ENCODE measurements around the gene MNS1. TPM values are rescaled to one million over a fixed set of nuclear protein-coding genes. Genes with fewer than 3 reads are reported as not detected.

The MNS1 gene
- total RNA-seq, 2 donors from 2014 or later: 0.58 to 2.8 TPM

DNA sequence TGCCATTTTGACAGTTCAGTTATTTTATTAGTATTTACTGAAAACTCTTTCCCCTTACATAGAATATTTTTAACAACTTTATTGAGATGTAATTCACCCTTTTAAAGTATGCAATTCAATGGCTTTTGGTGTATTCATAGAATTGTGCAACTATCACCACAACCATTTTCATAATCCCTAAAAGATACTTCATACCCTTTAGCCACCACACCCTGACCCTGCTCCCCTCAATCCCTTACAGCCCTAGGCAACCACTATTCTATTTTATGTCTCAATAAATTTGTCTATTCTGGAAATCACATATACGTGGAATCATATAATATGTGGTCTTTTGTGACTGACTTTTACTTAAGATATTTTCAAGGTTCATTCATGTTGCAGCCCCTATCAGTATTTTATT is 70.0 kb downstream of the MNS1 start:
- H3K36me3 ChIP-seq: no peaks in the 10 kb centered on the region
- intact Hi-C loops (cut with DNase I): no loop called here
- no peaks in the 10 kb centered on the region for H3K9me3 ChIP-seq
- no peak overlapping the region for H3K9ac ChIP-seq (ENCODE audit: low read depth in 2 of 2, low read length in 2 of 2)
- no peak overlapping the region for H3K4me3 ChIP-seq
- no peak overlapping the region for H3K27ac ChIP-seq
- H3K27me3 ChIP-seq: no peaks in the 10 kb centered on the region
- H3K4me1 ChIP-seq: no peaks in the 10 kb centered on the region
- no peak for DNase-seq
- TF ChIP-seq, protein P1, sequence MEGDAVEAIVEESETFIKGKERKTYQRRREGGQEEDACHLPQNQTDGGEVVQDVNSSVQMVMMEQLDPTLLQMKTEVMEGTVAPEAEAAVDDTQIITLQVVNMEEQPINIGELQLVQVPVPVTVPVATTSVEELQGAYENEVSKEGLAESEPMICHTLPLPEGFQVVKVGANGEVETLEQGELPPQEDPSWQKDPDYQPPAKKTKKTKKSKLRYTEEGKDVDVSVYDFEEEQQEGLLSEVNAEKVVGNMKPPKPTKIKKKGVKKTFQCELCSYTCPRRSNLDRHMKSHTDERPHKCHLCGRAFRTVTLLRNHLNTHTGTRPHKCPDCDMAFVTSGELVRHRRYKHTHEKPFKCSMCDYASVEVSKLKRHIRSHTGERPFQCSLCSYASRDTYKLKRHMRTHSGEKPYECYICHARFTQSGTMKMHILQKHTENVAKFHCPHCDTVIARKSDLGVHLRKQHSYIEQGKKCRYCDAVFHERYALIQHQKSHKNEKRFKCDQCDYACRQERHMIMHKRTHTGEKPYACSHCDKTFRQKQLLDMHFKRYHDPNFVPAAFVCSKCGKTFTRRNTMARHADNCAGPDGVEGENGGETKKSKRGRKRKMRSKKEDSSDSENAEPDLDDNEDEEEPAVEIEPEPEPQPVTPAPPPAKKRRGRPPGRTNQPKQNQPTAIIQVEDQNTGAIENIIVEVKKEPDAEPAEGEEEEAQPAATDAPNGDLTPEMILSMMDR (IDR thresholded peaks at IDR 0.05): no peak

- intact Hi-C loops (cut with DNase I): no loop called here
- Histone ChIP-seq H3K36me3 (no peaks in the 10 kb centered on the region), H3K4me1 (no peaks in the 10 kb centered on the region), H3K27me3 (no peaks in the 10 kb centered on the region), H3K27ac (no peak overlapping the region), H3K4me3 (no peak overlapping the region), H3K9ac (ENCODE audit: low read depth in 2 of 2, low read length in 2 of 2) (no peak overlapping the region), H3K9me3 (no peaks in the 10 kb centered on the region)
- DNase-seq: no peak
- TF ChIP-seq, protein P1 (IDR thresholded peaks at IDR 0.05): no peak
Observed at GRCh38 chr15:56393277-56393676, 71.7 kb downstream of the MNS1 start.

DNA sequence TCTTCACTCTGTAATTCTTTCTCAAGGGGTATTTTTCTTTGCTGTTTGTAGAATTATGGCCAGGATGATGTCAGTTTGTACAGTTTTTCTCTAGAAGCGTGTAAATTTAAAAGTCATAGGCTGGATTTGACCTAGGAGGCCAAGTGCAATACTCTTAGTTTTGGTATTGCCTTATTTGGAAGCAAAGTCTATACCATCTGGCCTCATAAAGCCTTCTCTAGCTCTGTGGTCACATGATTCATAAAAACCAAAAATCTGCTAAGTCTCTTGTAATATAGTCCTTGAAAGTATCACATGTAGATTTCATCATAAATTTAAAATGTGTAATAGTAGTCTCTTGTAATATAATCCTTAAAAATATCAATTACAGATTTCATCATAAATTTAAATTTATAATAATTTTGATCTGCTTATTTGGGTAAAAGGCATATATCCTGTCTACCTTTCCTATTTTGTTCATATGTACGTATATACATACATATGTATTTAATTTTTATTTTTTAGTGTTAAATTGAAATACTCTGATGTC is 74.1 kb downstream of the MNS1 start:
- intact Hi-C loops (cut with DNase I): no loop called here

GRCh38 chr15:56385908-56386307 is 79.0 kb downstream of the MNS1 start:
- no peak overlapping the region for H3K9ac ChIP-seq (ENCODE audit: low read depth in 2 of 2, low read length in 2 of 2)
- no peak for DNase-seq
- H3K4me1 ChIP-seq: no peaks in the 10 kb centered on the region
- H3K4me3 ChIP-seq: no peak overlapping the region
- TF ChIP-seq, protein P1 (IDR thresholded peaks at IDR 0.05): no peak
- H3K9me3 ChIP-seq: no peaks in the 10 kb centered on the region
- H3K27ac ChIP-seq: no peak overlapping the region
- intact Hi-C loops (cut with DNase I): no loop called here
- no peaks in the 10 kb centered on the region for H3K36me3 ChIP-seq
- H3K27me3 ChIP-seq: no peaks in the 10 kb centered on the region

More for the DNA sequence above, 74.1 kb downstream of the MNS1 start:
- no peak for DNase-seq
- H3K9me3 ChIP-seq: no peaks in the 10 kb centered on the region
- no peaks in the 10 kb centered on the region for H3K36me3 ChIP-seq
- no peaks in the 10 kb centered on the region for H3K4me1 ChIP-seq
- TF ChIP-seq, protein P1 (IDR thresholded peaks at IDR 0.05): no peak
- no peaks in the 10 kb centered on the region for H3K27me3 ChIP-seq
- no peak overlapping the region for H3K4me3 ChIP-seq
- H3K27ac ChIP-seq: no peak overlapping the region
- H3K9ac ChIP-seq (ENCODE audit: low read depth in 2 of 2, low read length in 2 of 2): no peak overlapping the region

DNA sequence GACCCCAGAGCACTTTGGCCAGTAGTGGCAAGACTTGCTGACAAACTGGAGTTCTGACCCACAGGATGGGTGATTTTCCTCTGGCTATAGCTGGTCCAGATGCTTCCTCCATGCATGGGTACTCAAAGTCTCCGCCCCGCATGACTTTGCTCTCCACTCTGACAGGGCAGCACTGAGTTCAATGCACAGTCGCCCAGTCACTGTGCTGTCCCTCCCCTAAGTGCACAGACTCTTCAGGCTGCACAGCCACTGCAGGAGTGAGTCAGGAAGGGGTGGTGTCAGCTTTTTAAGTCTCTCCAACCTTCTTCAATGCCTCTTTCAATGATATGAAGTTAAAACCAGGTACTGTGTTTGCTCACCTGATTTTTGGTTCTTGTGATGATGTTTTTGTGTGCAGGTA is 81.9 kb downstream of the MNS1 start:
- no peak overlapping the region for H3K4me3 ChIP-seq
- TF ChIP-seq, protein P1 (IDR thresholded peaks at IDR 0.05): no peak
- DNase-seq: no peak
- intact Hi-C loops (cut with DNase I): no loop called here
- no peaks in the 10 kb centered on the region for H3K36me3 ChIP-seq
- no peak overlapping the region for H3K9ac ChIP-seq (ENCODE audit: low read depth in 2 of 2, low read length in 2 of 2)
- H3K27ac ChIP-seq: no peak overlapping the region
- no peaks in the 10 kb centered on the region for H3K4me1 ChIP-seq
- H3K9me3 ChIP-seq: no peaks in the 10 kb centered on the region
- H3K27me3 ChIP-seq: no peaks in the 10 kb centered on the region

Other genes starting within 250 kb of the MNS1 start
- gene RFX7, start 221.3 kb downstream of the MNS1 start, total RNA-seq: 10 to 100 TPM; 10.6 to 15.4 TPM
- 1 to 10 TPM; 5.4 to 5.9 TPM for gene TEX9, start 99.7 kb downstream of the MNS1 start, total RNA-seq

All from colonic mucosa (tissue), 4 donors.